Vagina (tissue), 2 donors: Measurements from ENCODE around the gene C2orf15.

Experiments
- CTCF ChIP-seq, 3 experiments: fragments of 450-650 bp in 2 of 3; fragments of 200-600 bp in 1 of 3; sonication (generic) in 1 of 3; IDR thresholded peaks; one replicate each; pipeline ENCODE4 v1.5.1; 2017 to 2019; ENCODE audit warnings: antibody characterized with exemption in 3 of 3, mild to moderate bottlenecking in 2 of 3, moderate library complexity in 2 of 3
- POLR2AphosphoS5 ChIP-seq, 2 donors: sonication (generic); formaldehyde crosslinking; IDR thresholded peaks; one replicate each; pipeline ENCODE4 v1.9.0; 2017; ENCODE audit warnings: antibody characterized with exemption in 2 of 2, mild to moderate bottlenecking in 2 of 2, low read depth in 1 of 2; ENCODE audit not compliant: insufficient read depth in 1 of 2

GRCh38 chr2:99200076-99200800 is 58.7 kb downstream of the C2orf15 start:
- no peak for TF ChIP-seq CTCF (IDR thresholded peaks at IDR 0.05)
- no peak for TF ChIP-seq POLR2AphosphoS5 (IDR thresholded peaks at IDR 0.05; ENCODE audit: insufficient read depth in 1 of 2, low read depth in 1 of 2)
